HG02943 (cell line): ENCODE measurements around the gene ICA1.

Experiments used
- ATAC-seq: cut with Tn5 transposase; IDR thresholded peaks from one replicate; pipeline ENCODE4 v1.9.1; 2021; ENCODE audit warnings: mild to moderate bottlenecking, low read depth, moderate library complexity; ENCODE audit not compliant: unreplicated experiment

ICA1 gene

DNA sequence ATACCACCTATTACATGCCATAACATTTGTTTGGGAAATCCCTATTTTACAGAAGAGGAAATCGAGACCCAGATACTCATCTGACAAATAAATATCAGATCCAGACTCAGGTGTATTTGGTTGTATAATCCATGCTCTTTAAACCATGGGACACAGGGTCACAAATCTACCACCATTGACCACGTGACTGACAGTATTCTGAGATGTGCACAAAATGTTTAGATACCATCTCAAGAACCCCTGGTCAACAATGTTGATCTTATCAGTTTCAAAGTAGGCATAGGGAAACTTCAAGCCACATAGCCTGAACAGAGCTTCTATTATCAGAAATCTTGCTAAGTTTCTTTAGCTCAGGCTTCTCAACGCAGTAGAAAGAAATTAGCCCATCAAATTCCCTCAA lies 93.6 kb downstream of the ICA1 start:
- ATAC-seq = no peak

GRCh38 chr7:8165150-8165549 lies 96.8 kb downstream of the ICA1 start:
- ATAC-seq = no peak

GRCh38 chr7:8162181-8162580 lies 99.8 kb downstream of the ICA1 start:
- no peak for ATAC-seq

- ATAC-seq = no peak
Measured at GRCh38 chr7:8161364-8161828, 100.6 kb downstream of the ICA1 start.

DNA sequence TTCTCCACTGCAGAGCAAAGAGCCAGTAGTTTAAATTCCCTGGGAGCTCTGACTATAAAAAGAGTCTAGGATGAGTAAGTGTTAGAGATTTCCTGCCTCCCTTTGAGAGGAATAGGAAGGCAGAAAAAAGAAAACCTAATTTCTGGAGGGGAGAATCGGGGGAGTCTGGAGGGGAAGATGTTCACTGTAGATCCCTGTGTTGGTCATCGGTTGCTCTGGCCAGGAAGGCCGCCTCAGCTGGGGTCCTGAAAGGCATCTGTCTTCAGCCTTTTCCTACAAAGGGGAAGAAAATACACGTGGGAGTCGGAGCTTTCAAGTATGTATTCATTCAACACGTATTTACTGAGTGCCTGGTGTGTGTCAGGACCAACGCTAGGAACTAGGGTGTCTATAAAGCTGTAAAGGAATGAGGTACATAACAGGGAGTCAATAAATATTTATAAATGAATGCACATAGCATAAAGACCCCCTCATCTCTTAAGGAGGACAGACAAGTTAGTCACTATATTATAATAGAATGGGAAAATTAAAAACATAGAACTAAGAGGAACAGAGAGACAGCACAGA lies 101.1 kb downstream of the ICA1 start:
- ATAC-seq = no peak

GRCh38 chr7:8160250-8160649 lies 101.7 kb downstream of the ICA1 start:
- no peak for ATAC-seq

DNA sequence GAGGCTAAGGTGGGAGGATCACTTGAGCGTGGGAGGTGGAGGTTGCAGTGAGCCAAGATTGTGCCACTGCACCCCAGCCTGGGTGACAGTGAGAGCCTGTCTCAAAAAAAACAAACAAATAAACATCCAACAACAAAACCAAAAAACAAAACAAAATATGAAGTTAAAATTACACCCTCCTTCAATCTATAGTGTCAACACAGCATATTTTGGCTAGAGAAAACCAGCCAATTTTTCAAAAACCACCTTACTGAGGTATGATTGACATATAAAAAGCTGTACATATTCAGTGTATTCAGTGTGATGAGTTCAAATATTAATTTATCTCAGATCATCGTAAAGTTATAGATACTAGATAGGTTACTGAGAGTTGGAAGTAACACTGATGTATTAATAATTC lies 102.4 kb downstream of the ICA1 start:
- ATAC-seq = no peak

- no peak for ATAC-seq
Measured at GRCh38 chr7:8157296-8157695, 104.7 kb downstream of the ICA1 start.

DNA sequence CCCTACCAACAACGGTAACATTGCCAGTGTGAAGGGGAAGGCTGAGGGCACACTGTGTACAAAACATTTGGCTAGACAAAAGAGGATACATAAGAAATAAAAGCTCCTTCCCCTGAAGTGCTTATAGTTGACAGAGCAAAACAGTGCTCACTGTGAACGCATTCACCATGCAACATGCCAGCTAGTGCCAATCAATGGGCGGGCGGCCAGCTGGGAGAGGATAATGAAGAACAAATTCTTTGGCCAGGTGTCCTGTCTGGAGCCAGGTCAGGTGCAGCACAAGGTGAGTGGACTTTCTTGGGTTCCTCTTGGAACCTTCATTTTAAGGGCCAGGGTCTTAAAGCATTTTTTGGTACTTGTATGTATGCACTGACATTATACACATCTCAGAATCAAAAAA lies 106.1 kb downstream of the ICA1 start:
- no peak for ATAC-seq

GRCh38 chr7:8154272-8154671 lies 107.7 kb downstream of the ICA1 start:
- no peak for ATAC-seq

DNA sequence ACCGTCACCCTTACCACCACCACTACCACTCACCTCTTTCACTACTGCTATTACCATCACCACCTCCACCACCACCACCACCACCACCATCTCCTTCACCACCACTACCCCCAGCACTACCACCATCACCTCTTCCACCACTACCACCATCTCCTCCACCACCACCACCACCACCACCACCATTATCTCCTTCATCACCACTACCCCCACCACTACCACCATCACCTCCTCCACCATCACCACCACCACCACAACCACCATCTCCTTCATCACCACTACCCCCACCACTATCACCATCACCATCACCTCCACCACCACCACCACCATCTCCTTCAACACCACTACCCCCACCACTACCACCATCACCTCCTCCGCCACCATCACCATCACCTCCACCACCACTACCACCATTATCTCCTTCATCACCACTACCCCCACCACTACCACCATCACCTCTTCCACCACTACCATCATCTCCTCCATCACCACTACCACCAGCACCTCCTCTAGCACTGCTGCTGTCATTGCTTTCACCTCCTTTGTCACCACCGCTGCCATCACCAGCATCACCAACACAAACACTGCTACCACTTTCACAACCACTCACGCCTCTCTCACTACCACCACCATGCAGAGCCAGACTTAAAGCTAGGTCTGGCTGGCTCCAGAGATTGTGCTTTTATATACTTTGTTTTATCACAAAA lies 109.3 kb downstream of the ICA1 start:
- no peak for ATAC-seq

GRCh38 chr7:8151161-8151725 lies 110.7 kb downstream of the ICA1 start:
- no peak for ATAC-seq

GRCh38 chr7:8149222-8149621 lies 112.7 kb downstream of the ICA1 start:
- ATAC-seq = no peak

- ATAC-seq = no peak
Measured at GRCh38 chr7:8147760-8148463, 114.1 kb downstream of the ICA1 start.

DNA sequence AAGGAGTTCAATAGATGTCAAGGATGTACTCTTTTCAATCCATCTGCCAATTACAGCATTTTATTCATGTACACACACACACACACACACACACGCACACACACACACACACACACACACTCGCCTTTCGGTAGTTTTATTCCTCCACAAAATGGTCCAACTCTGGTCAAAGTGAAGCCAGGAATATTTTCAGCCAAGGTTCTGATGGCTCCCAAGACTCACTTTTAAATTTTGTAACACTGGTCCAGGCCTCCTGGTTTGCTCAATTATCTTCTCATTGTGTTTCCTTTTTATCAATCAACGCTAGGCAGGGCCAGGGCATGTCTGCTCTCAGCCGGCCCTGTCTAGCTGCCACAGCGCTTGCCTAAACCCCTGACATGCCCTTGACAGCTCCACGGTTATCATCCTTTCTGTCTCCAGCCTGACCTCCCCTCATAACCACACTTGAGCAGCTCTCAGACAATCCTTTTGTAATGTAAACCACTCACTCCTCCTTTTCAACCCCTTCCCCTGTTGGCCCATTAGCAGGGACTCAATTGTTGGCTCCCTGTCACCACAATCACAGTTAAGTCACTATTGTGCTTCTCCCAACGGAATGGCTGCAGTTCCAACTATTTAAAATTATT lies 115.1 kb downstream of the ICA1 start:
- no peak for ATAC-seq

DNA sequence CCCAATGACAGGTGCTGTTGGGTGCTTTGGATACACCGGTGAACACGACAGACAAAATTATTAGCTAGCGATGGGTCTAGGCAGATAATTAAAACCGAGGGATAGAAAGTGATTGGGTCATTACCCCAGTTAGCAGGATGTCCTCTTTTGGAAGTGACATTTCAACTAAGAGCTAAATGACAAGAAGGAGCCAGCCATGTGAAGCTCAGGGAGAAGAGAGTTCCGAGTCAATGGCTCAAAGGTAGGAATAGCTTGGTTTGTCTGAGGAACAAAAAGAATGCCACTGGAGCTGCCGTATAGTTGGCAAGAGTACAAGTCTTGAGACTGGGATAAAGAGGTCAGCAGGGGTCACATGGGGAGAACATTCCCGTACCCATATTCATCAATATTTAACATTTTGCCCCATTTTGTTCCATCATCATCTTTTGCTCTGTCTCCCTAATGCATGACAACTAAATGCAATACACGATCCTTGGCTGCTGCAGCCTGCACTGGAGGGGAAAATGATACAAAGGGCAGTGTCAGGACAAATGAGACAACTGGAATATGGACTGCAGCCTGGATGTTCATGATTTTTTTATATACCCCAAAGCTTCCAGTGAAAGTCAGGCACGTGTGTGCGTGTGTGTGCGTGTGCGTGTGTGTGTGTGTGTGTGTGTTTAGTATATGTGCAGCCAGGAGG lies 115.7 kb downstream of the ICA1 start:
- ATAC-seq = no peak

GRCh38 chr7:8144856-8145255 lies 117.1 kb downstream of the ICA1 start:
- no peak for ATAC-seq

DNA sequence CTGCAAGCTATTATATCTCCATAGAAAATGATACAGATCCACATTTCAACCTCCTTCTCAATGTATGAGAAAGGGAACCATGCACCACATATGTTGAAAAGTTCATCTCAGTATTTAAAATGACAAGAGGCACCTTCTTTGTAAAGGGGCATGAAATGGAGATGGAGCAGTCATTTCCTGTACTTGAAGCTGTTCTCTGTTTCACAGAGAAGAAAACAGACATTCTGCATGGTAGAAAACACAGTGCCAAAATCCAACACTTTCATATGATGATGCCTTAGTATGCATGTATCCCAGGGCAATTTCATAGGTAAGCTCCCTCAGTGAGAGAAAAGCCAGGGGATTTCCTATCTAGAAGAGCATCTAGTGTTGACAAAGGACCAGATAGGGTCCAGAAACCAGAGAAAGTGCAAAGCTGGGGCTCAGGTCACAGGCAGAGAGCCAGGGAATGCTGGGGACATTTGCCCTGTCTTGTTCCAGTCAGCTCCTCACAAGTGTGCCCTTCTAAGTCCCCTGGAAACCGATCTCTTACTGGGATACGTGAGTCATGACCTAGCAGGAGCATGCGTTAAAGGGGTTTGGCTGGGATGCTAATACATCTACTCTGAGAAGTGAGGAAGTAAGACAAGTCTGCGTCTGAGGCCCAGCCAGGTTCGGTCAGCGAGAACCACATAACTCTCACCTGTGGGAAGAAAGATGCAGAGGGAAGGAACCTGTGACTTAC lies 118.7 kb downstream of the ICA1 start:
- ATAC-seq = no peak

DNA sequence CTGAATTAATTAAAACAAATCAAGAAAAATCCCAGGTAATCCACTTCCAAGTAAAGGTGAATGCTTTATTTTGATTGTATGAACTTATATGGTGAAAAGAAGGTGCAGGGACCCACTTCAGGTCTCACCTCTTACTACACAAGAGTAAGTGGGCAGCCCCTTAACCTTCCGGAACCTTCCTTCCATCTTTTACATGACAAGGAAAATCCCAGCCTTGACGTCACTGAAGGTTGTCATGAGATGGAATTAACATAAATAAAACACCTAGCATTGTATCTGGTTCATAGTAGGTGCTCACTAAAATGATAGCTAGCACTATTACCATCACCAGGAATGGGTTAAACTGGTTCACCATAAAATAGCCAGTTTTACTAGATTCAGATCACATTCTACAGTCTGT lies 119.5 kb downstream of the ICA1 start:
- no peak for ATAC-seq

GRCh38 chr7:8141070-8141469 lies 120.9 kb downstream of the ICA1 start:
- ATAC-seq = no peak
